ENCODE data around the gene STAT1.
A peak's percentile ranks its signal among the peaks of the same experiment; 100 is the strongest.

Gene STAT1

DNA sequence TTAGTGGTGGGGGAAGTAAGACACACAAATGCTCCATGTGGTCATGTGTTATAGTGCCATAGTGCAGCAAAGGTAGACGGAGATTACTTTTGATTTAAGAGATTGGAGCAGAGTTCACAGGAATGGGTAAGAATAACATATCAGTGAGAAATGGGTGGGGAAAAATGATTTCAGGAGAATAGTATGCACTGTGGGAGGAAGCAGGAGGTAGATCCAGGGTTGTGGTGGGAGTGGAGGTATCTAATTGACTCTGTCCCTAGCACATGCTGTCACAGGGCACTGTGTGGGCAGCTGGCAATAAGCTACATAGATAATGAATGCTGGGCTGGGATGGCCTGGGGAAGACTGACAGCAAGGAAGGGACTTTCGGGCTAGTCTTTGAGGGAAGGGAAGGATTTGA is 65.3 kb downstream of the STAT1 start:
- no peak for DNase-seq

DNA sequence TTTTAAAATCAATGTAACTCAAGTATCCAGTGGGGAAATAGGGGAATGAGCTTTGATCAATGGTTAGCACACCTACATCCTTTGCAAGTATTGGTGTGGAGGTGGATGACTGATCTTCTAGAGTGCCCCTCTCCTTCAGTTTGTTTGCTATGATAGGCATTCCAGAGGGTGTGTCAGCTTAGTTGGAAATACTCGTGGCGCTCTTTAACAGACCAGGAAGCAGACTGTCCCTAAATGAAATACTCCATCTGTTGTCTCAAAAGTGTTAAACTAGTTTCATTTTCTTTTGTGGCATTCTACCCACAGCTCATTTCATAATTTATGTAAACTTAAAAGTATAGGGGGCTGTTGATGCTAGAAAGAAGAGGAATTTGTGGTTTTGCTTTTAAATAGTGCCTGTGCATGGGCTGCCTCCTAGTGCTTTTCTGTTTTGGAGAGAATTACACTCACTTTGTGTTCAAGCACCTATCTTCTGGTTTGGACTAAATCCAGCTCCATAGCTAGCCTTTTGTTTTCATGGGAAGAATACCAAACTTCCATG is 66.2 kb downstream of the STAT1 start:
- peak; percentile 3 for DNase-seq

DNA sequence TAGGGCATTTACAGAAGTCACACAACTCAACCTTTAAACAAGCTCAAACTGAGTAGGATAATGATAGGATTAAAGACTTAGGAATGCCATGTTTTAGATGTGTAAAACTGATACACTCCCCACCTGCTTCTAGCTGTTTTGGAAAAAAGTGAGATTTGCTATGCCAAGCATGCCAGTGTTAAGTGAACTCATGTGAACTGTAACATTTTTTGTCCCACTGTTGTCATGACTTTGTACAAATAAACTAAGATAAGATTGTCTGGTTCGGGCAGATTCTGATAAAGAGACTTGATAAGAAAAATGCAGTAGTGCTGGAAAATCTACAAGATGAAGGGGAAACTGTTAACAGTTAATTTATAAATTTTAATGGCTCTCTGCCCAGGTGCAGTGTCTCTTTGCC is 66.8 kb downstream of the STAT1 start:
- DNase-seq, result no peak

DNA sequence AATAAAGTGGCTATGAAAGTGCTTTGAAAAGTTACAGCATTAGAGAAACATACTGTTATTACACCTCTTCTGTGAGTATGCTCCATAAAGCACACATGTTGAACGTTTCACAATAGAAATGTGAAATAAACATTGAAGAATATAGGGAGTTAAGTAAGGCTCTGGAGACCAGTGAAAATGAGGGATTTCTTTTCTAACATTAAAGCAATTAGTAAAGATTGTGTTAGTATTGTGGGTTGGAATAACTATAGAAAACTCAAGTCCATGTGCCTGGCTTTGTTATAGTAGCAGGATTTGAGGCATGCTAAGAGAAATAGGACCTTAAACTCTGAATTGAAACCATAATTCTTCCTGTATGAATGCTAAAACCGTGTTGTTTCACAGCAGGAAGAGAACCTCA is 70.3 kb downstream of the STAT1 start:
- DNase-seq, result no peak

DNA sequence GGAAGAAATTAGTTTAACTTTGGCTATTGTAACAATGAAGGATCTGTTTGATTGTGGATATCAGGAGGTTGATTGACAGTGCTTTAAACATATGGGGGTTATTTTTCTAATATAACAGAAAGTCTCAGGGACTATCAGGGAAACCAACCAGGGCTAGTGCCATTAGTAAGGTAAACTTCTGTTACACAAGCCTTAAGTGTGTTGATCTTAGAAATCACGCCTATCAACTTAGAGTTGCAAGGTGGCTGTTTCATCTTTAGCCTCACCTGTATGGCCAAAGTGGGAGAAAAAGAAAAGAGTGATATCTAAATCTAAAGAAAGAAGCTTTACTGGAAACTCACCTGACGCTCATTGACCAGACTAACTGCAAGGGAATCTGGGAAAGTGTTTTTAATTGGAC is 71.3 kb downstream of the STAT1 start:
- no peak for DNase-seq

DNA sequence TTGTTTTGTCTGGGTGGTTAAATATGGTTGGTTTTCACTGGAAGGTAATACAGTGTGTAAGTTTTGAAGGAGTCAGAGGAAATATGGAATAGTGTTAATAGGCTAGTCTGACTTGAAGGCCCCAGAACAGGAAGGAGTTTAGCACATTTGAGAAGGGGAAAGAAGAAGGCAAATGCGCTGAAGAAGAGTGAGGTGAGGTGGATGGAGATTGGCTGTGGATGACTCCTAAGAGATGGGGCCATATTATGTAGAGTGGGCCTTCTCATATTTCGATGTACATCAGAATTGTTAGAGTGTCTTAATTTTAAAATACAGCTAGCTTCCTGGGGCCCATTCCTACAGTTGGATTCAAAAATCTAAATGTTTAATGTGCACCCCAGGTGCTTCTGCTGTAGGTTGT is 72.4 kb downstream of the STAT1 start:
- no peak for DNase-seq

DNA sequence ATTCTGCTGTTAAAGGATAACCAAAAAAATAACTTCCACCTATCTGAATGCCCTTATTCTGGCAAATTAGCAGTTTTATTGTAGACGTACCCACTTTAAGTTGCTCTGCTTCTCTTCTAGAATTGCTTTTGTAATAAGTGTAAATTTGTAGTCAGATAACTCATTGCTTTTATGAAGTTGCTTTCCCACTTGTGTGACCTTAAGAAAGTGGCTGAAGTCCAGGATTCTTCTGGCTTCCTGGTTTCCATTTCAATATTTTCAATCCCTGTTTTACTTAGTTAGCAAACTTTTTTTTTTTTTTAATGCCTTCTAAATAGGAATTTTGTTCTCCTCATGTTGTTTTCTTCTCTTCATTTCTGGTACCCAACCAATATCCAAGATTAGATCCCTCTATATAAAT is 73.5 kb downstream of the STAT1 start:
- DNase-seq, result no peak

DNA sequence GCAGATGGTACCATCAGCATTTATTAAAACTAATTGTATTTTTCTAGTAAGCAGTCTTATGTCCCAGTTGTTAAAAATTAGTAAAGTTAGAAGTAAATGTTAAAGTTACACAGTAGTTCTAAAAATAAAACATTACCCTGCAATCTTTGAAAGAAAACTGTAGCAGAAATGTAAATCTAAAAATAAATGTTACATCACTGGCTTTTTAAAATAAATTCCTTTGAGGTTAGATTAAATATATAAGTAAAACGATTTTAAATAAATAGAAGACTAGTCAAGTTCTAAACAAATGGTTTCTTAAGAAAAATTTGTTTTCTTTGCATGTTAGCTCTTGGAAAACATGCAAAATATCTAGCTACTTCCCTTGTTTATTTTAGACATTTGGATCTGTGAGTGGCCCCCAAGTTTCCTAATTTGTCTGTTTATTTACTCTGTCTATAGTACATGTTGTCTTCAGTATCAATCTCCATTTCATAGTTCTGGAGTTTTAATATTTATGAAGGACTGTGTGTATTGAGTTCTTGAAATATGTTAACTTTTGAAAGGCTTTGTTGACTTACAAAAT is 75.1 kb downstream of the STAT1 start:
- no peak for DNase-seq

DNA sequence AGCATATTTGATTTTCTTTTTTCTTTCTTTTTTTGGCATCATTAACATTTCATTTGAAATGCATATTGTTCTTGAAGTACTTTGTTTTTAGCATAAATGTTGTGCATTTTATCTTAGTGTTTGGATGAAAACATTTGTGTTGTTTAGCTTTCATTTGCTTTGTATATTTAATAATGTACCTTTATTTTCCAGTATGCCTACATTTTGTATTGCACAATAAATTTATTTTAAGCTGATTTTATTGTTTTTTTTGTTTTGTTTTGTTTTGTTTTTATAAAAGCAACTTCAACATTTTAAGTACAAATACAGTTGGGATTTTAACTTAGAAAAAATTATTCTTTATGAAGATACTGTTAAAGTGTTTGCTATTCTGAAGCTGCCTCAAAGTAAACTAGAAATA is 78.9 kb downstream of the STAT1 start:
- no peak for DNase-seq

DNA sequence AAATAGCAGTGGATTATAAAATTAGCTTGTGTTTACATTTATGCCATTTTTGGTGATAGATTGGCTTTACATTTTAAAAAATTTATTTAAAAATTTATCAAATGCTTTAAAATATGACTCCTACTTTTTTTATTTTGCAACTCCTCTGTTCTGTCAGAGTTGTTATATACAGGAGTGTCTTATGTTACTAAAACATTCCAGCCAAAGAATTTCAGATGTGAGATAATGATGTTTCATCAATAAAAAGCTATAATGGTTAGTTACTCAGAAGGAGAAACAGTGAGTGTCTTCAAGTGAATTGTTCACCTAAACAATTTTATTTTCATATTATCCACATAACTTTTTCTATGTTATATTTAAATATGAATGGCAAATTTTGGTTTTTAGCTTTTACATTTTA is 80.6 kb downstream of the STAT1 start:
- DNase-seq, result no peak

DNA sequence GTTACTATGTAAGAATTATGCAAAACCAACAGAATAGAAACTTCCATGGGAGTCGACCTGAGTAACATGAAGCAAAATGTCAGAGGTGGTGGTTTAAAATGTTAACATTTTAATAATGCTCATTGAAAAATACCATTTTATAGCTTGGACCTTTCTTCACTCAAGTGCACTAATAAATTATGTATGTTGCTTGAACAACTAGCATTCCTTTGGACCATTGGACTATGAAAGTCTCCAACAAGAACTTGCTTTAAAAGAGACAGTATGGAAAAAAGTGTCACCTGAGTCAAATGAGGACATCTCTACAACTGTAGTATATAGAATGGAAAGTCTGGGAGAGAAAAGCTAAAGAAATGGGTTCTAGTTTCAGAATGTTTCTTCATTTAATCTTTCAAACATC is 81.5 kb downstream of the STAT1 start:
- DNase-seq, result no peak

DNA sequence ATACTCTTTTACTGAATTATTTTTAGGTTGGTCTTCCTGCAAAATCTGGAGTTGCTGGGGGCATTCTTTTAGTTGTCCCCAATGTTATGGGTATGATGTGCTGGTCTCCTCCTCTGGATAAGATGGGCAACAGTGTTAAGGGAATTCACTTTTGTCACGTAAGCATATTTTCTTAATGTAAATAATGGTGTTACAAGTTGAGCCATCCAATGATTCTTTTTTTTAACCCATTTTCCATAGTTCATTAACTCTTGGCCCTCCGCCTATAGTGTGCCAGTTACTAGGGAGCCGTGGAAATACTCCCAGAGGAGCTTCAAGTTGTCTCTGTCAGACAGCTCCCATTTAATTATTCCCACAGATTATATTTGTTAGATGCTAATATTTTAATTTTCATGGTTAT is 83.6 kb downstream of the STAT1 start:
- DNase-seq, result no peak

DNA sequence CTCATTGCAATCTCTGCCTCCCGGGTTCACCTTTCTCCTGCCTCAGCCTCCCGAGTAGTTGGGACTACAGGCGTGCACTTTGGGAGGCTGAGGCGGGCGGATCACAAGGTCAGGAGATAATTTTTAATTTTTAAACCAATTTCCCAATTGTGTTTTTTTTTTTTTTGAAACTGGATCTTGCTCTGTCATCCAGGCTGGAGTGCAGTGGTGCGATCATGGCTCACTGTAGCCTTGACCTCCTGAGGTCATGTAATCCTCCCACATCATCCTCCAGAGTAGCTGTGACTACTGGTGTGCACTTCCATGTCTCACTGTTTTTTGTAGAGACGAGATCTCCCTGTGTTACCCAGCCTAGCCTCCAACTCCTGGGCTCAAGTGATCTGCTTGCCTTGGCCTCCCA is 84.1 kb downstream of the STAT1 start:
- no peak for DNase-seq

DNA sequence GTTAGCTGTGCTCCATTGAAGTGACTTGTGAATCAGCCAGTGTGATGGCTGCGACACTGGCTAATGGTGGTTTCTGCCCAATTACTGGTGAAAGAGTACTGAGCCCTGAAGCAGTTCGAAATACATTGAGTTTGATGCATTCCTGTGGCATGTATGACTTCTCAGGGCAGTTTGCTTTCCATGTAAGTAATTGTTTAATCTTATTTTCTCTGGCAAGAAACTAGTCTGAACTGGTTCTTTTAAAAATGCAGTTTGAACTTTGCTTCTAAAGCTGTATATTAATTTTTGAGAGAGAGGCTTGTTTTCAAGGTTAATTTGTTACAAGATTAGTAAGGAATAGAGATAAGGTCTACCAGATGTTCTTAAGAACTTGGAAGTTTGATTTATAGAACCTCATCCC is 86.7 kb downstream of the STAT1 start:
- DNase-seq, result no peak

DNA sequence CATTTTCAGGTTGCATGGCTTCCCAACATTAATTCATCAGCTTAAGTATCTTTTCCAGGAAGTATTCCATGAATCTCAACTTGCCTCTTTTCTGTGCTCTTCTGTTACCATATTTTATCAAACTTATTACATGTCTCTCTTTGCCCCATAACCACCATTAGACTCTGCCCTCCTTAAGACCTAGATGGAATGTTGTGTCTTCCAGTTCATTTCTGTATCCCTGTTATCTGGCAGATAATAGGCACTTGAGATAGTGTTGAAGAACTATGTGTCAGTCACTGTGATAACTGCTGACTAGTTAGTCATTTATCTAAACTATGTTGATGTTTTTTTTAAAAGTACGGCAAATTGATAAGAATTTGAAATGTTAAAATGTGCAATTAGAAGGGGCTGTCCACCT is 91.6 kb downstream of the STAT1 start:
- DNase-seq, result no peak

DNA sequence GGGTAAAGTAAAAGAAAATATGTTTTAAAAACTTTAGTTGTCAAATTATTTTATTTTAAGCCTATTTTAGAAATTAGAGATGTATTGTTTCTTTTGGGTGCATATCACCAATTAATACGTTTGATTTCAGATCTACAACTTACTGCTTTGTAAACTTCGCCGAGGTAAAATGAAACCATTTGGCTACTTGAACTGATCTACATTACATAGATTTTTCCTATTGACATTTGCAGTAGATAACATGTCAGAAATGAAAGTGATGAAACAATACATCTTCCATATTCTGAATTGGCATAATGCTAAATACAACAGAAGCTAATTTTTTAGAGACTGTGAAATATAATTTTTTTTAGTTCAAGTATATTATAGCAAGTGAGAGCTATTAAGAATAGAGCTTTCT is 93.9 kb downstream of the STAT1 start:
- DNase-seq, result no peak
